ENCODE measurements around the gene LRRC7. TPM values are rescaled to one million over a fixed set of nuclear protein-coding genes. Genes with fewer than 3 reads are reported as not detected.

The LRRC7 gene
- total and polyA plus RNA-seq, 4 donors, result 6.1 TPM; not detected in 3

GRCh38 chr1:70085521-70085920 lies 517.8 kb downstream of the LRRC7 start:
- H3K27me3 ChIP-seq (ENCODE audit: control insufficient read depth in 3 of 3, insufficient read depth in 3 of 3, low read length in 2 of 3), result no peaks in the 10 kb centered on the region
- no peak overlapping the region for H3K9ac ChIP-seq (ENCODE audit: insufficient read depth in 1 of 2, low read length in 2 of 2)
- DNase-seq (no peak), ATAC-seq (ENCODE audit: insufficient read depth, low FRiP score) (no peak)
- no peaks in the 10 kb centered on the region for H3K36me3 ChIP-seq (ENCODE audit: control insufficient read depth in 4 of 4, insufficient read depth in 4 of 4, low read length in 4 of 4)
- H3K9me3 ChIP-seq (ENCODE audit: control insufficient read depth in 4 of 4, insufficient read depth in 3 of 4, low read length in 3 of 4), result peaks cover 0 to 4% (median 2%) of the 10 kb centered on the region in 4 donors
- no peaks in the 10 kb centered on the region for H3K4me1 ChIP-seq (ENCODE audit: control insufficient read depth in 5 of 5, insufficient read depth in 5 of 5, low read length in 5 of 5)
- no peak for TF ChIP-seq CTCF (IDR thresholded peaks at IDR 0.05; ENCODE audit: control extremely low read depth, extremely low read depth)
- H3K27ac ChIP-seq (ENCODE audit: low read depth in 1 of 2, low read length in 1 of 2), result no peak overlapping the region
- no peak overlapping the region for H3K4me3 ChIP-seq

GRCh38 chr1:70086897-70087296 lies 519.2 kb downstream of the LRRC7 start:
- no peaks in the 10 kb centered on the region for H3K4me1 ChIP-seq (ENCODE audit: control insufficient read depth in 5 of 5, insufficient read depth in 5 of 5, low read length in 5 of 5)
- no peak for TF ChIP-seq CTCF (IDR thresholded peaks at IDR 0.05; ENCODE audit: control extremely low read depth, extremely low read depth)
- H3K4me3 ChIP-seq, result no peak overlapping the region
- H3K9ac ChIP-seq (ENCODE audit: insufficient read depth in 1 of 2, low read length in 2 of 2), result no peak overlapping the region
- WGBS, 2 donors, result 97% methylated on average over 1 of the region's 1 CpG
- no peaks in the 10 kb centered on the region for H3K36me3 ChIP-seq (ENCODE audit: control insufficient read depth in 4 of 4, insufficient read depth in 4 of 4, low read length in 4 of 4)
- no peaks in the 10 kb centered on the region for H3K27me3 ChIP-seq (ENCODE audit: control insufficient read depth in 3 of 3, insufficient read depth in 3 of 3, low read length in 2 of 3)
- no peak overlapping the region for H3K27ac ChIP-seq (ENCODE audit: low read depth in 1 of 2, low read length in 1 of 2)
- peaks cover 0 to 4% (median 0%) of the 10 kb centered on the region in 4 donors for H3K9me3 ChIP-seq (ENCODE audit: control insufficient read depth in 4 of 4, insufficient read depth in 3 of 4, low read length in 3 of 4)
- no peak for DNase-seq
- no peak for ATAC-seq (ENCODE audit: insufficient read depth, low FRiP score)

- Histone ChIP-seq H3K27ac (ENCODE audit: low read depth in 1 of 2, low read length in 1 of 2) (no peak overlapping the region), H3K9ac (ENCODE audit: insufficient read depth in 1 of 2, low read length in 2 of 2) (no peak overlapping the region), H3K9me3 (ENCODE audit: control insufficient read depth in 4 of 4, insufficient read depth in 3 of 4, low read length in 3 of 4) (no peaks in the 10 kb centered on the region), H3K4me1 (ENCODE audit: control insufficient read depth in 5 of 5, insufficient read depth in 5 of 5, low read length in 5 of 5) (no peaks in the 10 kb centered on the region), H3K27me3 (ENCODE audit: control insufficient read depth in 3 of 3, insufficient read depth in 3 of 3, low read length in 2 of 3) (no peaks in the 10 kb centered on the region), H3K4me3 (no peak overlapping the region), H3K36me3 (ENCODE audit: control insufficient read depth in 4 of 4, insufficient read depth in 4 of 4, low read length in 4 of 4) (no peaks in the 10 kb centered on the region)
- DNase-seq (no peak), ATAC-seq (ENCODE audit: insufficient read depth, low FRiP score) (no peak)
- TF ChIP-seq CTCF (IDR thresholded peaks at IDR 0.05; ENCODE audit: control extremely low read depth, extremely low read depth), result no peak
- WGBS, 2 donors, result 81 to 85% methylated on average over 3 of the region's 3 CpGs
Observed at GRCh38 chr1:70090141-70090540, 522.4 kb downstream of the LRRC7 start.

GRCh38 chr1:70090875-70091274 lies 523.2 kb downstream of the LRRC7 start:
- DNase-seq, result no peak
- ATAC-seq (ENCODE audit: insufficient read depth, low FRiP score), result no peak
- no peaks in the 10 kb centered on the region for H3K36me3 ChIP-seq (ENCODE audit: control insufficient read depth in 4 of 4, insufficient read depth in 4 of 4, low read length in 4 of 4)
- 86 to 90% methylated on average over 2 of the region's 2 CpGs for WGBS, 2 donors
- no peaks in the 10 kb centered on the region for H3K4me1 ChIP-seq (ENCODE audit: control insufficient read depth in 5 of 5, insufficient read depth in 5 of 5, low read length in 5 of 5)
- no peak overlapping the region for H3K4me3 ChIP-seq
- H3K27me3 ChIP-seq (ENCODE audit: control insufficient read depth in 3 of 3, insufficient read depth in 3 of 3, low read length in 2 of 3), result no peaks in the 10 kb centered on the region
- H3K9me3 ChIP-seq (ENCODE audit: control insufficient read depth in 4 of 4, insufficient read depth in 3 of 4, low read length in 3 of 4), result no peaks in the 10 kb centered on the region
- no peak overlapping the region for H3K27ac ChIP-seq (ENCODE audit: low read depth in 1 of 2, low read length in 1 of 2)
- no peak overlapping the region for H3K9ac ChIP-seq (ENCODE audit: insufficient read depth in 1 of 2, low read length in 2 of 2)
- no peak for TF ChIP-seq CTCF (IDR thresholded peaks at IDR 0.05; ENCODE audit: control extremely low read depth, extremely low read depth)

Measured in lung (tissue), 12 donors.